SK-N-MC (cell line): ENCODE data around the gene B3GAT1.

Experiments
- EZH2 ChIP-seq: fragments of 200-600 bp; sonication (generic); IDR thresholded peaks from one replicate; pipeline ENCODE4 v1.6.1; 2017; ENCODE audit warnings: antibody characterized with exemption
- POLR2AphosphoS5 ChIP-seq: IDR thresholded peaks from 2 replicates; pipeline ENCODE4 v1.6.1; 2012; ENCODE audit warnings: mild to moderate bottlenecking, low read depth, low read length, borderline replicate concordance

- TF ChIP-seq EZH2 (no peak), POLR2AphosphoS5 (no peak)
Measured at GRCh38 chr11:134382830-134383229, 29.2 kb downstream of the B3GAT1 start.
